NCI-H524 treated with DMSO at 0.1 percent for 48 hours (cell line): ENCODE results near the gene PPP2R5C.

Source experiments
- DNase-seq: peaks from one replicate; lab custom pipeline; 2025; lab: John Stamatoyannopoulos, UW

PPP2R5C gene

GRCh38 chr14:101917413-101918017 is 156.0 kb downstream of the PPP2R5C start:
- no peak for DNase-seq

- no peak for DNase-seq
These were observed 156.8 kb downstream of the PPP2R5C start for GRCh38 chr14:101918065-101918989.

- no peak for DNase-seq
These were observed 158.8 kb downstream of the PPP2R5C start for GRCh38 chr14:101920271-101920670.

DNA sequence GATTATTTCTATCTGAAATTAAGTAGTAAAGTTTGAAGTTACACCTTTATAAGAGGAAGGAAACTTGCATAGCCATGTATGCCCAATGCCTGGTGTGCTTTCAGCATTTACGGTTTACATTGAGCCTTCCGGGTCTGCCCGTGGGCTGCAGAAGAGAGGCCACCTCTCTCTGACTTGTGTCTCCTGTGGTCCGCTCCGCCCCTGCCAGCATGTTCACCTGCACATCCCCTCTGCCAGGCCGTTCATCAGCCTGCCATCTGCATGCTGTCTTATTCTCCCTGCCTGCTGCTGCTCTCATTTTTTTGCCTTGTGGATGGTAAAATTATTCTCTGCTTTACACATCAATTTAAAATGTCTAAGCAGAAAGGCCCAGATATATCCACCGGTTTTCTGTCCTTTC is 161.4 kb downstream of the PPP2R5C start:
- no peak for DNase-seq

DNA sequence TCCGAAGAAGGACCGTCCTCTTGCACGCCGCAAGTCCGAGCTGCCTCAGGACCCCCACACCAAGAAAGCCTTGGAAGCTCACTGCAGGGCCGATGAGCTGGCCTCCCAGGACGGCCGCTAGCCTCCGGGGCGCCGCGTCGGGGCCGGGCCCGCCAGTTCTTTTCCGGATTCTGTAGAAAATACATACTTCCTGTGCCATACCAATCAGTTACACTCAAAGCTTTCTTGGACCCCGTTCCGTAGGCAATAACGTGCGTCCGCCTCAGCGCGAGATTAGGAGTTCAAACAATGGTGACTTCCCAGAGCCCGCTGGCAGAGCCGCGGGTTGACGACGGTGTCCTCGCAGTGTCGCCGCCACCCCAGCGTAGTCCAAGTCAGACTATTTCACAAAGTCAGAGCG is 163.6 kb downstream of the PPP2R5C start:
- DNase-seq = no peak

DNA sequence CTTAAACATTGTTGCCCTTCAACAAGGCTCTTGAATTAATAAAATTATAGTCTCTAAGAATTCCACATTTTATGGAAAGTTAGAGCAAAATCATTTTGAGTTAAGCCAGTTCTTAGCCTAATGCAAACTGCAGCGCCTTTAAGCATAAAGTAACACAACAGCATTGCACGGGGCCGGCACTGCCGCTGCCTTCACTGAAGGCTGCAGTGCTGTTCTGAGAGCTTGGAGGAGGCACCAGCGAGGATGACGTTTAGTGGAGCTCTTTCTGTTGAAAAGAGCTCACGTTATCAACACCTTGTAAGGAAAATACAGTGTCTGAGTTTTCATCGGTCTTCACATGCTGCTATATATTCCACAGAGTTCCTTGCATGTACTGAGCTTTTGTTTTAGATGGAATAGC is 164.6 kb downstream of the PPP2R5C start:
- DNase-seq = no peak

- DNase-seq = no peak
These were observed 165.1 kb downstream of the PPP2R5C start for GRCh38 chr14:101926620-101927019.

DNA sequence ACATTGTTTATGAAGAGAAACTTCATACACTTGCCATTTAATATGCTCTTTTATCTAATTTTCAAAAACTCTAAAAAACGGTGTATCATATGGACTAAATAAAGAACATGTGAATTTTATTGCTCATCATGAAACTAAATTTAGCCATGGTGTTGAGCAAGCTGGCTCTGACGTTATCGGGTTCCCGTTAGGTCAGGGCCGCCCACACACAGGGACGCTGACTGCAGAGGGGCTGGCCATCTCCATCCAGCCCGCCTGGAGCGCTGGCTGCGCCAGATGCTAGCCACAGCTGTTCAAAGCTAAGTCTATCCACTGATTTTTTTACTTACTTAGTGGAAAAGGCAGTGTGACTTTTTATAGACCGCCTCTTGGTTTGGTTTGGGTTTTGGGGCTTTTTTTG is 166.3 kb downstream of the PPP2R5C start:
- no peak for DNase-seq

DNA sequence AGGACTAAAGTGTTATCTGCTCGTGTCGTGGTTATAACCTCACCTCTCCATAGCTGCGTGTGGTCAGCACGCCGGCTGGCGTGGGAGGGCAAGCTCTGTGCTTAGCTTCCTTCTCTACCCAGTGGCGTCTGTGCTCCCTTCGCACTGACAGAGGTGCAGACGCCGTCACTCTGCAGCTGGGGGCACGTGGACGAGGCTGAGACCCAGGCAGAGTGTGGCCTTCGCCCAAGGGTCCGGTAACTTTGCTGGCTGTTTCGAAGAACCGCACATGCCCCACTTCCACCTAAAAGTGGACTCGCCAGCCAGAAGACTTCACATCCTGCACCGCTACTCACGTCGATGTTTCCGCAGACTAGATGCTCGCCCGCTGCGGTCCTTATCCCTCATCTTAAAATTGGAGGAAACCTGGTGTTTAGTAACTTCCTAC is 166.9 kb downstream of the PPP2R5C start:
- no peak for DNase-seq

GRCh38 chr14:101929096-101929495 is 167.6 kb downstream of the PPP2R5C start:
- no peak for DNase-seq

DNA sequence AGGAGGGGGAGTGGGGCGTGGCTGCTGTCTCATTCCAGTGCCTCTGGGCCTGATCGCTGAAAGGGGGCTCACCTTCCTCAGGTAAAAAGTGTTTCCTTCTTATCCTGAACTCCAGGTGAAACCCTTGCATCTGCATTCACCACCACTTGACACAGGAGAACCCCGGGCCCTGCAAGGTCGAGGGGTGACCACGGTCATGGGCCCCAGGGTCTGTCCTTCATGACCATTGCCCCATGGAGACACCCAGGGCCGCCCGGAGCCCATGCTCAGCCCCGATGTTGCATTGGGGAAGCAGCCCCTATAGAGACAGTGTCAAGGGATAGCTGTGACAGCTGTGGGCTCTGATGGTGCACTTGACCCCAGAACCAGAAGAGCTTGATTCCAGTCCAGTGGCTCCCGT is 168.4 kb downstream of the PPP2R5C start:
- DNase-seq = no peak

DNA sequence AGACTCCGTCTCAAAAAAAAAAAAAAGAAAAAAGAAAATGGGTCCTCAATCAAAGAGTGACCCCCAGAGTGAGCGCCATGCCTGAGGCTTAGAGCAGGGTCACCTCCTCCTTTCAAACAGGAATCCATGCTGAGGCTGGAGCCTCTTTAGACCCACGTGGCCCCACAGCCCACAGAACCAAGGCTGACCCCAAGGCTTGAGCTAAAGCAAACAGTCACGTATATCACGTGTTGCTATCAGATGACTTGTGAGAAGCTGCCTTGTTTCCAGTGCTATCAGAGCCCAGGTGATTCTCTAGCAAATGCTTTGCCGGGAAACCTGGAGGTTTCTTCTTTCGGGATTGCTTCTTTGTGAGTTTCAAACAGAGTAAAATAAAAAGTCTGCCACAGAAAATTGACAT is 171.2 kb downstream of the PPP2R5C start:
- DNase-seq = no peak

DNA sequence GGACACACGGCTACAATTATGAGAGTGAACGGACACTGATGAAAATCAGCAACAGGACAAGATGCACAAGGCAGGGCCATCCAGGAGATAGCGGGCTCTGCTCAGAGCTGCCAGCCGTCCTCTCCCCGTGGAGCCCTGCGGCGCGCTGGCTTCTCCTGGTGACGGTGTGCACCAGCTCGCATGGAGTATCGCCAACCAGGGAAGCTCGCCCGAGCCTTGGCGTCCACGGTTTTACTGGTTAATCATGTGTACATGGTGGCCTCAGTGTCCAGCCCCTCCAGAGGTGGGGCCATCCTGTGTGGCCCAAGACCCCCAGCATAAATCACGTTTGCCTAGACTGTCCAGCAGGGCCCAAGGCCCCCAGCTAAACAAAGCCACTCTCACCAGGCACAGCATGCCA is 171.7 kb downstream of the PPP2R5C start:
- DNase-seq = no peak

GRCh38 chr14:101934601-101935150 is 173.2 kb downstream of the PPP2R5C start:
- DNase-seq = no peak

- no peak for DNase-seq
These were observed 176.6 kb downstream of the PPP2R5C start for GRCh38 chr14:101937926-101938767.

GRCh38 chr14:101939646-101940170 is 178.2 kb downstream of the PPP2R5C start:
- no peak for DNase-seq

GRCh38 chr14:101944451-101944850 is 182.9 kb downstream of the PPP2R5C start:
- DNase-seq = no peak

GRCh38 chr14:101945171-101945570 is 183.7 kb downstream of the PPP2R5C start:
- DNase-seq = no peak

DNA sequence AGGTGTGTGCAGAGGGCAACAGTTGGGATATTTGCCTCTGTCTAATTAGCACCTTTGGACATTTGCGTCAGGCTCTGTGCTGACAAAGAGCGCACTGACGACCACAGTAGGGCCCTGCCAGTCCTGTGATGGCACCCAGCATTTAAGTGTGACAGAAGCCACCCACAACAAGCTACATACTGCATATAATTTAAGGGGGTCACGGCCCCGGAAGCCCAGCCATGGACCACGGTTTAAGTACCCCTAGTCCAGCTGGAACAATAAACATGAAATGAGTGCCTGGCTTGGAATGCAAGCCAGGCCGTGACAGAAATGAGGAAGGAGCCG is 186.0 kb downstream of the PPP2R5C start:
- DNase-seq = no peak

- peak; percentile 100 for DNase-seq
These were observed 186.6 kb downstream of the PPP2R5C start for GRCh38 chr14:101947904-101948665.

DNA sequence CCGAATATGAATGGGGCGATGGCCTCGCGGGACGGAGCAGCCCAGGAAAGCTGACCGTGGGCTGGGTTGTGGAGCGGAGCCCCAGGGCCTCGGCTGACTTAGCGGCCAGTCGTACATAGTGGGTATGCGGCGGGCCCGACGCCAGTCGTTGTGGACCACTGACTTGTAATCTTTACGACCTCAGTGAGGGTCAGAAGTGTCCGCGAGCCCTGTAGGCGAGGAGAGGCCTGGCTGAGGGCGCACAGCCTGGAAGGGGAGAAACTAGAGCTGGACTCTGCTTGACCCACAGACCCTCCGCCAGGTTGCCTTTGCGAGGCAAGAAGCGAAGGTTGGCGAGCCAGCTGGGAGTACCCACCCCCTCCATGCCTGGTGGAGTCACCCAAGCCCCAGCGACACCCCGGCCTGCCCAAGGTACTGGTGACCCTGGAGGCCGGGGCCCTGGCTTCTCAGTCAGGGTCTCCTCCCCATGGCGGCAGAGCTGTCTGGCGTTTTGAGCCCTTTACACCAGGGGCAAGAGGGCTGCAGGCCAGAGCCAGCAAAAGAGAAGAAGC is 187.2 kb downstream of the PPP2R5C start:
- DNase-seq = no peak
